Activated naive CD8-positive, alpha-beta T cell treated with anti-CD3 and anti-CD28 coated beads for 36 hours (primary cell): Measurements from ENCODE around the gene PRSS1. TPM values are rescaled to one million over a fixed set of nuclear protein-coding genes. Genes with fewer than 3 reads are reported as not detected.
"Not testable (repeated sequence)": the region's sequence is repeated elsewhere in the genome, so short reads cannot be mapped to it uniquely, and the experiment has no call there.

Experiments used
- DNase-seq: peaks from one replicate; pipeline ENCODE4 v3.0.0; 2021
- H3K27ac Mint-ChIP-seq: one replicate; pipeline ENCODE4 v1.8.0; 2022; ENCODE audit warnings: mild to moderate bottlenecking, moderate library complexity, mixed read lengths
- H3K27me3 Mint-ChIP-seq: one replicate; pipeline ENCODE4 v1.8.0; 2022; ENCODE audit warnings: mild to moderate bottlenecking, mixed read lengths
- H3K36me3 Mint-ChIP-seq: one replicate; pipeline ENCODE4 v1.8.0; 2021; ENCODE audit warnings: mild to moderate bottlenecking, mixed read lengths
- H3K4me1 Mint-ChIP-seq: one replicate; pipeline ENCODE4 v1.8.0; 2021; ENCODE audit warnings: mixed read lengths
- H3K4me3 Mint-ChIP-seq: one replicate; pipeline ENCODE4 v1.8.0; 2022; ENCODE audit warnings: mild to moderate bottlenecking, moderate library complexity, mixed read lengths
- H3K9me3 Mint-ChIP-seq: one replicate; pipeline ENCODE4 v1.8.0; 2022; ENCODE audit warnings: mixed read lengths
- total RNA-seq, 2 experiments: library from RNA; stranded (reverse); gene quantifications; one replicate each; pipeline ENCODE4 v1.2.3, GENCODE V29; 2021

Gene PRSS1
- not detected for total RNA-seq

DNA sequence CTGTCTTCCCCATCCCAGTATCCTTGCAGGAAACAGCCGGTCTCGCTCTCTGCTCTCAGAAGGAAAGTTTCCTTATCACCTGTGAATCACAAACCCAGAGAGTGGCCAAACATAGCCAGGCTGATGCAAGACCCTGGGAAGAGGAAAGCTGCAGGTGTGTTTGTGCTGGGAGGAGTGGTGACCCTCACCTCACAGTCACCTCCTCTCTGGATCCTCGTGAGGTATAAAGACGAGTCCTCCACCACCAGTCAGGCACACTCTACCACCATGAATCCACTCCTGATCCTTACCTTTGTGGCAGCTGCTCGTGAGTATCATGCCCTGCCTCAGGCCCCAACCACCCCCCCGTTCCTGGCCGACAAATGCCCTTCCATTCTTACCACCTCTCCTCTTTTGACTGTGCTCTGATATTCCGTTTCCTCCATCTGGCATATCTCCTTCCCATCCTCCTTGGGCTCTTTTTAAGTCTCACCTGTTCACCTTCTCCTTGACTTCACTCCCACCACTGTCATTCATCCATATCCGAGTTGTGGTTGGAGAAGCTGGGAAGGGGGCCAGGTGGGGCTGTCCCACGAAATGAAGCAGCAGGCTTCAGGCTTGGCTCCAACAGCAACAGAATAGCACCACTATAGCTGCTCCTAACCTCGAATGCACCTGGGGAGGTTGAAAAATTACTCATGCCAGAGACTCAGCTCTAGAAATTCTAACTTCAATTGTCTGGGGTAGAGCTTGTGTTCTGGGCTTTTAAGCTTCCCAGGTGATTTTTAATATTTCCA is at the start of gene PRSS1:
Gene PRSS1 (plus strand): TSS at position 255 of the 776 bp plus-strand sequence. CDS start 13 bp downstream, at position 268.
- no peak within 1 kb of the TSS for H3K4me3 Mint-ChIP-seq
- no peaks in the 10 kb centered on the region for H3K27me3 Mint-ChIP-seq
- DNase-seq, result no peak
- no peaks in the 10 kb centered on the region for H3K36me3 Mint-ChIP-seq
- H3K27ac Mint-ChIP-seq, result no peak within 1 kb of the TSS
- no peaks in the 10 kb centered on the region for H3K9me3 Mint-ChIP-seq
- H3K4me1 Mint-ChIP-seq, result no peaks in the 10 kb centered on the region

GRCh38 chr7:142700935-142701334 is 48.3 kb upstream of the PRSS1 start:
- H3K27me3 Mint-ChIP-seq, H3K36me3 Mint-ChIP-seq, H3K4me3 Mint-ChIP-seq, DNase-seq, H3K9me3 Mint-ChIP-seq: not testable (repeated sequence)
- peaks cover 22% of the 10 kb centered on the region for H3K4me1 Mint-ChIP-seq
- peak overlapping the region; percentile 74 for H3K27ac Mint-ChIP-seq

DNA sequence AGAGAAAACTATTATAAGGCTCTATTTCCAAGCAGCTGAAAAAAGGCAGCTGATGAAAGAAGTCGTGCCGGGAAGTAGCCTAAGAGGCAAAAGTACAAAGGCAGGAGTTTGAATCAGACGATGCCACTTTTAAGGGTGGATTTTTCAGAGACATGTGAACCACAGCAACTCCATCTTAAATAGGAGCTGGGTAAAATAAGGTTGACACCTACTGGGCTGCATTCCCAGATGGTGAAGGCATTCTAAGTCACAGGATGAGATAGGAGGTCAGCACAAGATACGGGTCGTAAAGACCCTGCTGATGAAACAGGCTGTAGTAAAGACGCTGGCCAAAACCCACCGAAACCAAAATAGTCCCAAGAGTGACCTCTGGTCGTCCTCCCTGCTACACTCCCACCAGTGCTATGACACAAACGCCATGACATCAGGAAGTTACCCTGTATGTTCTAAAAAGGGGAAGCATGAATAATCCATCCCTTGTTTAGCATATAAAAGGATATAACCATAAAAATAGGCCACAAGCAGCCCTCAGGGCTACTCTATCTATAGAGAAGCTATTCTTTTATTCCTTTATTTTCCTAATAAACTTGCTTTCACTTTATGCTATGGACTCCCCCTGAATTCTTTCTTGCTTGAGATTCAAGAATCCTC is 45.5 kb upstream of the PRSS1 start:
- Mint-ChIP-seq H3K9me3 (no peaks in the 10 kb centered on the region), H3K36me3 (peaks cover under 1% of the 10 kb centered on the region), H3K27me3 (no peaks in the 10 kb centered on the region), H3K4me1 (peaks cover 16% of the 10 kb centered on the region), H3K4me3 (no peak overlapping the region), H3K27ac (no peak overlapping the region)
- no peak for DNase-seq

GRCh38 chr7:142708726-142709125 is 40.5 kb upstream of the PRSS1 start:
- H3K27me3 Mint-ChIP-seq, DNase-seq, H3K9me3 Mint-ChIP-seq, H3K36me3 Mint-ChIP-seq: not testable (repeated sequence)
- peaks cover 31% of the 10 kb centered on the region for H3K4me1 Mint-ChIP-seq
- peak overlapping the region; percentile 14 for H3K4me3 Mint-ChIP-seq
- H3K27ac Mint-ChIP-seq, result peak overlapping the region; percentile 51

GRCh38 chr7:142709921-142710320 is 39.4 kb upstream of the PRSS1 start:
- no peaks in the 10 kb centered on the region for H3K27me3 Mint-ChIP-seq
- no peaks in the 10 kb centered on the region for H3K36me3 Mint-ChIP-seq
- DNase-seq, result no peak
- H3K4me1 Mint-ChIP-seq, result peaks cover 35% of the 10 kb centered on the region
- H3K4me3 Mint-ChIP-seq, result peak overlapping the region; percentile 40
- H3K27ac Mint-ChIP-seq, result peak overlapping the region; percentile 61
- H3K9me3 Mint-ChIP-seq, result no peaks in the 10 kb centered on the region

DNA sequence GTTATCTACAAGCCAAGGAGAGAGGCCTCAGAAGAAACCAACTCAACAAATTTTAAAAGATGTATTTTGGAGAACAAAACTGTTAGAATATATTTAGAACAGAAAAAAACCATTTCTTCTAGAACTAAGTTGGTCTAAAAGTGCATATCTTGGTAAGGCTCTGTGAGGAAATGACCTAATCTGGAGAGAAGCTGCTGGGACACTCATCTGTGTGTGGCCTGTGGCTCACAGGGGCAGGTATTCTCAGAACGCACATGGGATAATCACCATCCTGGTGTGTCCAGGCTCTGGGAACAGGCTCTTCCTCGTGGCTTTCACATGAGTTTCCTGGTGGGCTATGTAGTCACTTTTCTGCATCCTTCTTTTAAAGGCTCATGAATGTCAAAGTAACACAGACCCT is 38.1 kb upstream of the PRSS1 start:
- H3K9me3 Mint-ChIP-seq, result no peaks in the 10 kb centered on the region
- H3K4me3 Mint-ChIP-seq, result peak overlapping the region; percentile 82
- peaks cover 35% of the 10 kb centered on the region for H3K4me1 Mint-ChIP-seq
- no peaks in the 10 kb centered on the region for H3K36me3 Mint-ChIP-seq
- H3K27ac Mint-ChIP-seq, result peak overlapping the region; percentile 82
- no peak for DNase-seq
- no peaks in the 10 kb centered on the region for H3K27me3 Mint-ChIP-seq

DNA sequence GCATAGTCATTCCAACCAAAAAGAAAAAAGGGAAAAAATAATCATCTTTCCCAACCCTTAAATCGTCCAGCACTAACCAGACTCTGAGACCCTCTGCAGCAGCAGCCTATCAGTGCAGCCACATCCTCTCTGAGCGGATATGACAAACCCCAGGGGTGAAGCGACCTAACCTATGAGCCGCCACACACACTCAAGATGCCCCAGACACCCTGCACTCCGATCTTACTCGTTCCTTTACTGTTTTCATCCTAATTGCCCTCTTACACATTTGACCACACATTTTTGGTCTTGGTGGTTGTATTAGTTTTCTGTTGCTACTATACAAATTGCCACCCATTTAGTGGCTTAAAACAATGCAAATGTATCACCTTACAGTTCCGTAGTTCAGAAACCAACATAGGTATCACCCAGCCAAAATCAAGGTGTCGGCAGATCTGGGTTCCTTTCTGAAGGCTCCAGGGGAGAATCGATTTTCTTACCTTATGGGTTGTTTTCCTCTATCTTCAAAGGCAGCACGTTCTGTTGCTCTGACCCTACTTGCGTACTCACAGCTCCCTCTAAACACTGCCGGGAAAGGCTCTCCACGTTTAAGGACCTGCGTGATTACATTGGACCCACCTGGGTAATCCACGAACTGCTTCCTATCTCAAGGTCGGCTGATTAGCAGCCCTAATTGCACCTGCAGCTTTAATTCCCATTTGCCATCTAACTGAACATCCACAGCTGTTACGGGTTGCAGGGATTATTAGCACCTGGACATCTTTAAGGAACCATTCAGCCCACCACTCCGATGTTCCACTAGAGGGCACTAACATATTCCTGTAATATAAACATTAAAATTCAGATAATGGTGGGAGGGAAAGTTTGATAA is 37.3 kb upstream of the PRSS1 start:
- H3K4me3 Mint-ChIP-seq, result peak overlapping the region; percentile 82
- H3K4me1 Mint-ChIP-seq, result peaks cover 40% of the 10 kb centered on the region
- no peak for DNase-seq
- H3K27me3 Mint-ChIP-seq, result no peaks in the 10 kb centered on the region
- peak overlapping the region; percentile 82 for H3K27ac Mint-ChIP-seq
- H3K9me3 Mint-ChIP-seq, result no peaks in the 10 kb centered on the region
- H3K36me3 Mint-ChIP-seq, result no peaks in the 10 kb centered on the region

DNA sequence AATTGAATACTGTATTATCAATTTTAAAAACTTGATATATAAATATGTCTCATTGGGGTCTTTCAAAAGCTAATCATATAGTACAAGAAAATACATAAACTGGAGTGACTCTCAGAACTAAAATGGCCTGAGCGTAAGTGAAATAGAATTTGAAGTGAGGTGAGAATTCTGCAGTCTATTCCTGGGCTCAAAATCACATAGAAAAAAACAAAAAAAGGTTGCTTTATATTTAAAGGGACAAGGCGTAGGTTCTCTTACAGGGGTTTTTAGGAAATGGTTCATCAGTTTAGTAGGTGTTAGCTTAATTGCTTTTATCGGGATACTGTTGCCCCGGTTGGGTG is 36.7 kb upstream of the PRSS1 start:
- H3K27me3 Mint-ChIP-seq, result no peaks in the 10 kb centered on the region
- peaks cover 40% of the 10 kb centered on the region for H3K4me1 Mint-ChIP-seq
- no peaks in the 10 kb centered on the region for H3K9me3 Mint-ChIP-seq
- no peaks in the 10 kb centered on the region for H3K36me3 Mint-ChIP-seq
- peak overlapping the region; percentile 26 for H3K4me3 Mint-ChIP-seq
- H3K27ac Mint-ChIP-seq, result peak overlapping the region; percentile 65
- DNase-seq, result no peak

DNA sequence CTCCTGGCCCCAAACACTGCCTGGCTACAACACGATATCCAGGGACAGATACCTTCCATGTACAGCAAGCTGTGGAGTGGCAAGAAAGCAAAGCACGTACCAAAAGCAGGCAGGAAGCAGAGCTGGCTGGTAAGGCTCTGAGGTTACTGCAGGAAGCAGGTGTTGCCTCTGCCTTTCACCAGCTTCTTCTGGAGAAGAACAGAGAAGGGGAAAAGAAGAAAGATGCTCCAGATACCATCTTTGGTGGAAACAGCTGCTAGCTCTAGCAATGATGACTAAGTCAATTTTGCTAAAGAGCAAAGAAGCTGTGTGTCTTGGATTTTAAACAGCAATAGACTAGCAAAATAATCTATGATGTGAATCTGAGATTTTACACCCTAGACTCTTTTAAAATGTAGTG is 34.9 kb upstream of the PRSS1 start:
- peaks cover 33% of the 10 kb centered on the region for H3K4me1 Mint-ChIP-seq
- peak overlapping the region; percentile 43 for H3K27ac Mint-ChIP-seq
- H3K9me3 Mint-ChIP-seq, result no peaks in the 10 kb centered on the region

GRCh38 chr7:142716596-142716995 is 32.7 kb upstream of the PRSS1 start:
- Mint-ChIP-seq H3K4me3 (peak overlapping the region; percentile 32), H3K27ac (peak overlapping the region; percentile 25), H3K4me1 (peaks cover 22% of the 10 kb centered on the region), H3K27me3 (no peaks in the 10 kb centered on the region), H3K36me3 (no peaks in the 10 kb centered on the region), H3K9me3 (no peaks in the 10 kb centered on the region)
- DNase-seq, result no peak

More for the DNA sequence above, 34.9 kb upstream of the PRSS1 start:
- no peak for DNase-seq
- Mint-ChIP-seq H3K4me3 (peak overlapping the region; percentile 60), H3K27me3 (no peaks in the 10 kb centered on the region), H3K36me3 (no peaks in the 10 kb centered on the region)

DNA sequence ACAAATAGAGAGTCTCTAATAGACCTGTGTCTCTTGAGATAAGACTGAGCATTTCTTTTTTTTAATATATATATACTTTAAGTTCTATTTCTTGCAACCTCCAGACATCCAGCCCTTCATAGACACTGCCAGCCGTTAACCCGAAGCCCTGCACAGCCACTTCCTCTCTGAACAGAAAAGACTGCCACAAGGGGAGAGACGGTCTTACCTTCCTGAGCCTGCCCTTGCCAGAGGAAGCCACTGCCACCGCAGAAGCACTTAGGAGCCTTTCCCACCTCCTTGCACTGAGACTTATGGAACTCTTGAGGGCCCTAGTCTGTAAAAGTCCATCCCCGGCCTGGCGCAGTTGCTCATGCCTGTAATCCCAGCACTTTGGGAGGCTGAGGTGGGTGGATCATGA is 31.8 kb upstream of the PRSS1 start:
- no peaks in the 10 kb centered on the region for H3K9me3 Mint-ChIP-seq
- no peak for DNase-seq
- no peaks in the 10 kb centered on the region for H3K36me3 Mint-ChIP-seq
- peak overlapping the region; percentile 59 for H3K4me3 Mint-ChIP-seq
- peaks cover 3% of the 10 kb centered on the region for H3K27me3 Mint-ChIP-seq
- no peak overlapping the region for H3K27ac Mint-ChIP-seq
- peaks cover 18% of the 10 kb centered on the region for H3K4me1 Mint-ChIP-seq

GRCh38 chr7:142718313-142718712 is 31.0 kb upstream of the PRSS1 start:
- peak overlapping the region; percentile 59 for H3K4me3 Mint-ChIP-seq
- peaks cover 13% of the 10 kb centered on the region for H3K4me1 Mint-ChIP-seq
- no peaks in the 10 kb centered on the region for H3K36me3 Mint-ChIP-seq

DNA sequence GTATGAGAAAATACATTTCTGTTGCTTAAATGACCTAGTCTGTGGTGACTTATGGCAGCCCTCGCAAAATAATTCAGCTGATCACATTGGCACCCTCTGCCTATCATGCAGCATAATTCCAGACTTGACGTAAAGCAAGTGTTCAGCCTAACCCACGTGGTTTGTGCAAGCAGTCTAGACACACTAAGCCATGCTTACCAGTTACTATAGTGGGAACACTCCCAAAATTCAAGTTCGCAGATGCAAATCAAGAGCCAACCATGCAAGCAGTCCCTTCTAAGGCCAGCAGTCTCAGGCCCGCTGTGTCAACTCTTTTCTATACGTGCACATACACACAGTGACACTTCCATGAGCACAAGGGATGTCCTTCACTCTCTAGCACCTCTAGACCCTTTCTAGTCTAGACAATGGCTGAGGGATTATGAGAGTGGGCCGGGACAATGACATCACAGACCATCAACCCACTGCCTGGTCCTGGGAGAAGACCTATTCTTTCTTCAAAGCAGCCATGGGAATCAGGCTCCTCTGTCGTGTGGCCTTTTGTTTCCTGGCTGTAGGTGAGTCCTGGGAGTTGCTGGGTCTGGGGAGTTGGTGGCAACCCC is 29.0 kb upstream of the PRSS1 start:
- peaks cover 10% of the 10 kb centered on the region for H3K4me1 Mint-ChIP-seq
- H3K9me3 Mint-ChIP-seq, result no peaks in the 10 kb centered on the region
- peak overlapping the region; percentile 61 for H3K4me3 Mint-ChIP-seq
- H3K36me3 Mint-ChIP-seq, result no peaks in the 10 kb centered on the region
- H3K27me3 Mint-ChIP-seq, result peaks cover 3% of the 10 kb centered on the region
- DNase-seq, result no peak
- H3K27ac Mint-ChIP-seq, result peak overlapping the region; percentile 20

More at GRCh38 chr7:142718313-142718712, 31.0 kb upstream of the PRSS1 start:
- H3K27ac Mint-ChIP-seq, result peak overlapping the region; percentile 56
- DNase-seq, result no peak
- no peaks in the 10 kb centered on the region for H3K9me3 Mint-ChIP-seq
- peaks cover 3% of the 10 kb centered on the region for H3K27me3 Mint-ChIP-seq

DNA sequence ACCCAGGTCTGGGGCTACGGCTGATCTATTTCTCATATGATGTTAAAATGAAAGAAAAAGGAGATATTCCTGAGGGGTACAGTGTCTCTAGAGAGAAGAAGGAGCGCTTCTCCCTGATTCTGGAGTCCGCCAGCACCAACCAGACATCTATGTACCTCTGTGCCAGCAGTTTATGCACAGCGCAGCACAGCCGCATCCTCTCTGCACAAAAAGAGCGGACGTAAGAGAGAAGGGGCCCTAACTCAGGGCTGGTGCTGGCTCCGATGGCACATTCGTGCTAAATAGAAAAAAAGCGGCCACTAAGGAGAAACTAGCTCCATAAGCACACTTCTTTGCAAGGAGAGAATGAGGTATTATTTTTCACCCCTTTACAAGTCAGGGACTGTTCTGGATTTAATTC is 28.3 kb upstream of the PRSS1 start:
- H3K27me3 Mint-ChIP-seq, result peaks cover 3% of the 10 kb centered on the region
- H3K36me3 Mint-ChIP-seq, result no peaks in the 10 kb centered on the region
- no peaks in the 10 kb centered on the region for H3K9me3 Mint-ChIP-seq
- peak overlapping the region; percentile 61 for H3K4me3 Mint-ChIP-seq
- peak overlapping the region; percentile 20 for H3K27ac Mint-ChIP-seq
- peaks cover 10% of the 10 kb centered on the region for H3K4me1 Mint-ChIP-seq
- no peak for DNase-seq
